ENCODE results near the gene DHRSX. TPM values are rescaled to one million over a fixed set of nuclear protein-coding genes. Genes with fewer than 3 reads are reported as not detected.
"Not testable (repeated sequence)": the region's sequence is repeated elsewhere in the genome, so short reads cannot be mapped to it uniquely, and the experiment has no call there.

DHRSX gene
- total RNA-seq, 1 experiment from 2014 or later: 29.2 TPM

- no peak for DNase-seq (ENCODE audit: low read depth)
Observed at GRCh38 chrX:2457289-2458133, 43.3 kb downstream of the DHRSX start.

- DNase-seq (ENCODE audit: low read depth): not testable (repeated sequence)
Observed at GRCh38 chrX:2456091-2456490, 44.7 kb downstream of the DHRSX start.

GRCh38 chrX:2454620-2455019, 46.2 kb downstream of the DHRSX start:
- DNase-seq (ENCODE audit: low read depth): not testable (repeated sequence)

- DNase-seq (ENCODE audit: low read depth): no peak
Observed at GRCh38 chrX:2452799-2453198, 48.0 kb downstream of the DHRSX start.

GRCh38 chrX:2452317-2452784, 48.4 kb downstream of the DHRSX start:
- no peak for DNase-seq (ENCODE audit: low read depth)

GRCh38 chrX:2451501-2452316, 49.1 kb downstream of the DHRSX start:
- DNase-seq (ENCODE audit: low read depth): peak; percentile 9

- no peak for DNase-seq (ENCODE audit: low read depth)
Observed at GRCh38 chrX:2450681-2451080, 50.1 kb downstream of the DHRSX start.

GRCh38 chrX:2449135-2449886, 51.5 kb downstream of the DHRSX start:
- no peak for DNase-seq (ENCODE audit: low read depth)

GRCh38 chrX:2447484-2447883, 53.3 kb downstream of the DHRSX start:
- DNase-seq (ENCODE audit: low read depth): no peak

- DNase-seq (ENCODE audit: low read depth): no peak
Observed at GRCh38 chrX:2446815-2447214, 54.0 kb downstream of the DHRSX start.

- DNase-seq (ENCODE audit: low read depth): no peak
Observed at GRCh38 chrX:2445662-2446623, 54.8 kb downstream of the DHRSX start.

GRCh38 chrX:2442694-2443093, 58.1 kb downstream of the DHRSX start:
- no peak for DNase-seq (ENCODE audit: low read depth)

GRCh38 chrX:2441466-2441865, 59.3 kb downstream of the DHRSX start:
- no peak for DNase-seq (ENCODE audit: low read depth)

- peak; percentile 35 for DNase-seq (ENCODE audit: low read depth)
Observed at GRCh38 chrX:2439613-2440012, 61.2 kb downstream of the DHRSX start.

- no peak for DNase-seq (ENCODE audit: low read depth)
Observed at GRCh38 chrX:2435465-2435864, 65.3 kb downstream of the DHRSX start.

GRCh38 chrX:2434270-2435163, 66.3 kb downstream of the DHRSX start:
- no peak for DNase-seq (ENCODE audit: low read depth)

GRCh38 chrX:2432298-2432863, 68.4 kb downstream of the DHRSX start:
- no peak for DNase-seq (ENCODE audit: low read depth)

GRCh38 chrX:2430265-2430825, 70.4 kb downstream of the DHRSX start:
- DNase-seq (ENCODE audit: low read depth): no peak

GRCh38 chrX:2427737-2428136, 73.0 kb downstream of the DHRSX start:
- no peak for DNase-seq (ENCODE audit: low read depth)

Measured in LHCN-M2 (cell line).